Astrocyte (in vitro differentiated cells and primary cell): ENCODE data around the gene TRIM41.

Source experiments
- CTCF ChIP-seq: IDR thresholded peaks from 2 replicates; pipeline ENCODE4 v1.5.1; 2011; ENCODE audit warnings: low read depth, mild to moderate bottlenecking, inconsistent platforms, low read length, moderate library complexity; ENCODE audit not compliant: insufficient read depth
- EZH2 ChIP-seq: IDR thresholded peaks from 2 replicates; pipeline ENCODE4 v1.6.1; 2012; ENCODE audit warnings: mild to moderate bottlenecking, low read length, inconsistent platforms; ENCODE audit not compliant: insufficient read depth

GRCh38 chr5:181235323-181235688 is 12.2 kb downstream of the TRIM41 start:
- TF ChIP-seq CTCF = no peak
- no peak for TF ChIP-seq EZH2
